ENCODE results near the gene SLC6A1. TPM values are rescaled to one million over a fixed set of nuclear protein-coding genes. Genes with fewer than 3 reads are reported as not detected.

Gene SLC6A1
- total and polyA plus RNA-seq, 2 of the 4 experiments (the other 2 are of a cell fraction), result 0.02 TPM; not detected in 1

DNA sequence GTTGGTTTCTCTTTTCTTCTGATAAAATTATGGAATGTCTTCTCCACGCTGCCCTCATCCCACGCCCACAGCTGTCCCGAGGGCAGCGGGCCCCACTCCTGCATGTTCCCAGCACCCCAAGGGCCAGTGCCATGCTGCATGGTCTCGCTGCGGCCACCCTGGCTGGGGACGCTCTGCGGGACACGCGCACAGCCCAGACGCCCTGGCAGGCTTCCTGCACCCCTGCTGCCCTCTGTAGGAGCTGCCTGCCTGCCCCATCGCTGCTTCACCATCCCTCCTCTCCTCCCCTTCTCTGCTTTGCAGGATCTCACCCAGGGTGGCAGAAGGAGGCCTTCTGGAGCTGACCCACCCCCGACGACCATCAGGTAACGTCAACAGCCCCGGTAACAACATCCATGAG is 22.8 kb downstream of the SLC6A1 start:
- Histone ChIP-seq H3K9ac (ENCODE audit: low read depth, low read length) (no peak overlapping the region), H2BK5ac (ENCODE audit: low read depth, low read length, poor library complexity, severe bottlenecking) (no peak overlapping the region), H3K36me3 (ENCODE audit: control insufficient read depth, insufficient read depth, low read length) (no peaks in the 10 kb centered on the region), H3K9me1 (ENCODE audit: insufficient read depth, low read length) (no peaks in the 10 kb centered on the region), H3K9me3 (ENCODE audit: control insufficient read depth, insufficient read depth, low read length) (no peaks in the 10 kb centered on the region), H3K27ac (ENCODE audit: insufficient read depth, low read length) (no peak overlapping the region), H3K79me1 (ENCODE audit: low read depth in 1 of 2, low read length in 2 of 2) (no peaks in the 10 kb centered on the region), H2AFZ (replicated peaks; ENCODE audit: low read length, poor library complexity) (no peak overlapping the region), H3K4me3 (ENCODE audit: insufficient read depth, low read depth, low read length) (no peak overlapping the region), H2BK120ac (ENCODE audit: low read depth, low read length) (no peak overlapping the region), H3K27me3 (ENCODE audit: control insufficient read depth, insufficient read depth, low read length) (peaks cover 14% of the 10 kb centered on the region), H2BK15ac (ENCODE audit: low read depth, low read length) (no peak overlapping the region), H3K4ac (ENCODE audit: low read depth, low read length) (no peak overlapping the region), H3K56ac (ENCODE audit: extremely low read depth, insufficient read depth, low read length) (no peak overlapping the region), H3K23ac (ENCODE audit: low read depth, low read length) (no peak overlapping the region), H2AK9ac (replicated peaks; ENCODE audit: low read depth, low read length, poor library complexity) (no peak overlapping the region), H4K8ac (ENCODE audit: low read depth in 2 of 2, low read length in 2 of 2) (no peak overlapping the region), H4K5ac (ENCODE audit: low read depth, low read length) (no peak overlapping the region), H3K4me1 (ENCODE audit: control insufficient read depth, insufficient read depth, low read length) (no peaks in the 10 kb centered on the region), H2AK5ac (ENCODE audit: low read depth, low read length) (no peak overlapping the region), H4K20me1 (ENCODE audit: insufficient read depth, low read length) (no peaks in the 10 kb centered on the region), H4K91ac (ENCODE audit: insufficient read depth, low read depth, low read length) (no peak overlapping the region), H3K18ac (ENCODE audit: low read depth, low read length) (no peak overlapping the region), H2BK20ac (ENCODE audit: low read depth, low read length) (no peak overlapping the region), H3K4me2 (ENCODE audit: low read depth, low read length) (no peak overlapping the region), H3K14ac (replicated peaks; ENCODE audit: low read depth, low read length) (no peak overlapping the region)
- no TSS peak for BruUV-seq (replicated peaks)
- WGBS, 2 experiments (ENCODE audit: extremely low coverage in 2 of 2, insufficient read length in 1 of 2), result 73% methylated on average over 10 of the region's 16 CpGs; no CpG with 5 or more reads in 1 of the 2 experiments
- in situ Hi-C loops (cut with MboI; ENCODE audit: low sequenced_read_pairs), result no loop called here
- ATAC-seq (ENCODE audit: low read depth), result no peak
- dilution Hi-C loops (cut with HindIII; ENCODE audit: low sequenced_read_pairs, unreplicated experiment), result no loop called here
- no peak for DNase-seq
- no peak for TF ChIP-seq NFE2L2 (IDR thresholded peaks at IDR 0.05; ENCODE audit: low read depth, low read length)
- POLR2A ChIA-PET (ENCODE audit: unreplicated experiment), result no interaction called here
- intact Hi-C loops (cut with micrococcal nuclease), result no loop called here
- CTCF ChIA-PET, result no interaction called here

Data from IMR-90 (cell line).